GM12892 (cell line): ENCODE results near the gene PM20D1.

ENCODE experiments used
- POLR2A ChIP-seq: IDR thresholded peaks from 2 replicates; pipeline ENCODE4 v1.6.1; 2011; ENCODE audit warnings: low read depth, low read length, control low read depth
- POLR2AphosphoS5 ChIP-seq: IDR thresholded peaks from 2 replicates; pipeline ENCODE4 v1.6.1; 2011; ENCODE audit warnings: low read depth, low read length, control low read depth
- TAF1 ChIP-seq: IDR thresholded peaks from 2 replicates; pipeline ENCODE4 v1.6.1; 2011; ENCODE audit warnings: low read depth, mild to moderate bottlenecking, control low read depth, low read length, borderline replicate concordance

DNA sequence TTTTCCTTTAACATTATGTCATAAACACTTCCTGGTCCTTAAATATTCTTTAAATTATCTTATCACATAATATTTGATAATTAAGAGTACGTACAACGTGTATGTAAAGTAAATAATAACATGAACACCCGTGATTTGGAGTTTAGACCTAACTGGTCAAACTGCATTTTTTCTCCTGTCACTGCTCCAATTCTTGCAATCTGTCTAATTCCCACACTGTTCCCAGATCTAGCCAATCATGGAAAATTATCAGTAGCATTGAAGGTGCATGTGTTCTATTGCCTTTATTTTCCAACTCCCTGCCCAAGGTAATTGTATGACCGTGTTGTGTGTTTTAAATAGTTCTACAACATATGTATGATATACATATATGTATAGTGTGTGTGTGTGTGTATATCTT, 2.1 kb upstream of the PM20D1 start:
- TF ChIP-seq POLR2A = no peak
- TF ChIP-seq POLR2AphosphoS5 = no peak
- no peak for TF ChIP-seq TAF1
